Stimulated activated memory B cell treated with anti-CD40 and anti-IgM and Interleukin-4, amounts not matched to agents 10 μg/mL and 1 μg/mL and 100 μg/mL, for 72 hours (primary cell): Measurements from ENCODE around the gene PEAK1.

Experiments
- ATAC-seq: fragments of 150-1000 bp; cut with Tn5 transposase; 2 replicates; pipeline ENCODE4 v1.10.0; 2021
- H3K27ac Mint-ChIP-seq: one replicate; pipeline ENCODE4 v1.8.0; 2022; ENCODE audit warnings: mild to moderate bottlenecking, mixed read lengths
- H3K27me3 Mint-ChIP-seq: one replicate; pipeline ENCODE4 v1.8.0; 2022; ENCODE audit warnings: mixed read lengths
- H3K36me3 Mint-ChIP-seq: one replicate; pipeline ENCODE4 v1.8.0; 2022; ENCODE audit warnings: mixed read lengths
- H3K4me1 Mint-ChIP-seq: one replicate; pipeline ENCODE4 v1.8.0; 2022; ENCODE audit warnings: mixed read lengths
- H3K4me3 Mint-ChIP-seq: one replicate; pipeline ENCODE4 v1.8.0; 2022; ENCODE audit warnings: mild to moderate bottlenecking, moderate library complexity, mixed read lengths
- H3K9me3 Mint-ChIP-seq: one replicate; pipeline ENCODE4 v1.8.0; 2022; ENCODE audit warnings: mixed read lengths

Gene PEAK1

DNA sequence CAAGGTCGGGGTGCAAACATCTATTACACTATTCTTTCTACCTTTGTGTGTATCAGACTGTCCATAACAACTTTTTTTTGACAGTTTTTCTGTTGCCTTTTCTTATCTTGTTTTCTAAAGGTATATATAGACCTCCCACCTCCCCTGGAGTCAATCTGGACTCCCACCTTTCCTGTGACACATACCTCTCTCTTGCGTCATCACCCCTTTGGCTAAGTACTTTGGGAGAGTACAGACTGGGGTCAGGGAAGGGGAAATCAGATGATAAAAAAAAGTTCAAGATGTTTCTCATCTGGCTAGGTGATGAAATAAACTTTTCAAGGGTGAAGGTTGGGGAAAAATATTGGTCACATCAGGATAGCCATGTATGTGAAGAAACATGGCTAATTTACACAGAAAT, 366.2 kb downstream of the PEAK1 start:
- Mint-ChIP-seq H3K27me3 (no peaks in the 10 kb centered on the region), H3K36me3 (peaks cover 34% of the 10 kb centered on the region), H3K27ac (no peak overlapping the region), H3K9me3 (no peaks in the 10 kb centered on the region), H3K4me3 (no peak overlapping the region), H3K4me1 (peaks cover 39% of the 10 kb centered on the region)
- no peak for ATAC-seq

DNA sequence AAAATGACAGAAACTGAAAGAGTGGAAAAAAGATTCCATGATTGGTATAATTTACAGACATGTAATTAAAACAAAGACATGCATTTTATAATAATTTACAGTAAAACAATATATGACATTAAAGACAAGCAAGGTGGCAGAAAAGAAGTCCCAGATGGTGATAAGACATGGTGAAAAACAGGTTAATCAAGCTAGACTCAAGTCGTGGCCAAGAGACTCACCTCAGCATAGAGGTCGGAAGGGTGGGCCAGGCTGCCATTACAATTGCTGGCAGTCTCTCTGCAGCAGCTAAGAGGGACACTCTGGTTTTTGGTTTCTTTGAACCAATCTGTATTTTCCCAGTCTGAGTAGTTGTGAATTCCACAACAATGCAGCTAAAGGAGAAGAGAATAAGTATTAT, 367.3 kb downstream of the PEAK1 start:
- peaks cover 28% of the 10 kb centered on the region for H3K4me1 Mint-ChIP-seq
- no peaks in the 10 kb centered on the region for H3K27me3 Mint-ChIP-seq
- no peak overlapping the region for H3K27ac Mint-ChIP-seq
- ATAC-seq = no peak
- peaks cover 30% of the 10 kb centered on the region for H3K36me3 Mint-ChIP-seq
- no peaks in the 10 kb centered on the region for H3K9me3 Mint-ChIP-seq
- H3K4me3 Mint-ChIP-seq = no peak overlapping the region
